SK-N-MC (cell line): Measurements from ENCODE around the gene PYURF.

Source experiments
- DNase-seq: peaks from one replicate; pipeline ENCODE4 v3.0.0-alpha.2; 2011; ENCODE audit warnings: low read depth, low spot score
- H3K27ac ChIP-seq: fragments of 200-600 bp; sonication (generic); 2 replicates; pipeline ENCODE4 v1.5.1; 2016; ENCODE audit warnings: mixed run types
- H3K36me3 ChIP-seq: fragments of 200-600 bp; sonication (generic); 2 replicates; pipeline ENCODE4 v1.6.1; 2017; ENCODE audit warnings: antibody characterized with exemption, low read length, mixed read lengths; ENCODE audit not compliant: insufficient read depth
- H3K4me3 ChIP-seq: fragments of 200-600 bp; sonication (generic); 2 replicates; pipeline ENCODE4 v1.5.1; 2016
- H3K9ac ChIP-seq: fragments of 200-600 bp; sonication (generic); 2 replicates; pipeline ENCODE4 v1.8.0; 2017; ENCODE audit warnings: mixed run types, mixed read lengths; ENCODE audit not compliant: insufficient read length
- H3K9me3 ChIP-seq: fragments of 200-600 bp; sonication (generic); 2 replicates; pipeline ENCODE4 v1.6.1; 2017; ENCODE audit warnings: low read depth, mild to moderate bottlenecking, antibody characterized with exemption, low read length, moderate library complexity, mixed read lengths
- EZH2 ChIP-seq: fragments of 200-600 bp; sonication (generic); IDR thresholded peaks from one replicate; pipeline ENCODE4 v1.6.1; 2017; ENCODE audit warnings: antibody characterized with exemption
- FOXP2 ChIP-seq: optimal IDR thresholded peaks from 2 replicates; pipeline ENCODE3; 2011; ENCODE audit warnings: mild to moderate bottlenecking, moderate library complexity; ENCODE audit not compliant: insufficient read depth; ENCODE audit errors: extremely low read length, control extremely low read depth
- POLR2AphosphoS5 ChIP-seq: IDR thresholded peaks from 2 replicates; pipeline ENCODE4 v1.6.1; 2012; ENCODE audit warnings: mild to moderate bottlenecking, low read depth, low read length, borderline replicate concordance

The PYURF gene

DNA sequence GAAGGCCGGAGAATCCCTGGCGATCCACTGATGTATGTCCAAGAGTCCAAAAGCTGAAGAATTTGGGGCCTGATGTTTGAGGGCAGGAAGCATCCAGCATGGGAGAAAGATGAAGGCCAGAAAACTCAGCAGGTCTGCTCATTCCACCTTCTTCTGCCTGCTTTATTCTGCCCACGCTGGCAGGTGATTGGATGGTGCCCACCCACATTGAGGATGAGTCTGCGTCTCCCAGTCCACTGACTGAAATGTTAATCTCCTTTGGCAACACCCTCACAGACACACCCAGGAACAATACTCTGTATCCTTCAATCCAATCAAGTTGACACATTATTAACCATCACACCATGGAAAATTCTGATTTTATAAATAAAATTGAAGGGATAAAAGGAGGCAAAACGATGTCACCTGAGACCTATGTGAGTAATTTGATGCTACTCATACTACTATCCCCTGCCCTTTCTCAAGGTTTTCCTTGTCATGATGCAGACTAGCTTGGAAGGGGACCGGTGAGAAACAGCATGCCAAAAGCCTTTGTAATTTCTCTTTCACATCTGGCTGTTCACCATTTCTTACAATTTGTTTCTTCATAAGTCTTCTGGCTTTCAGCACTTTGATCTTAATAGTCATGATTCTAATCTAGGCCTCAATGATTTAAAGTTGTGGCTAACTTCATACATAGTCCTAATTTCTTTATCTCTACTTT lies 9.7 kb upstream of the PYURF start:
- DNase-seq = no peak
- Histone ChIP-seq H3K9me3 (no peaks in the 10 kb centered on the region), H3K36me3 (no peaks in the 10 kb centered on the region), H3K9ac (no peak overlapping the region), H3K27ac (no peak overlapping the region), H3K4me3 (no peak overlapping the region)
- TF ChIP-seq POLR2AphosphoS5 = no peak
- TF ChIP-seq FOXP2 = no peak

DNA sequence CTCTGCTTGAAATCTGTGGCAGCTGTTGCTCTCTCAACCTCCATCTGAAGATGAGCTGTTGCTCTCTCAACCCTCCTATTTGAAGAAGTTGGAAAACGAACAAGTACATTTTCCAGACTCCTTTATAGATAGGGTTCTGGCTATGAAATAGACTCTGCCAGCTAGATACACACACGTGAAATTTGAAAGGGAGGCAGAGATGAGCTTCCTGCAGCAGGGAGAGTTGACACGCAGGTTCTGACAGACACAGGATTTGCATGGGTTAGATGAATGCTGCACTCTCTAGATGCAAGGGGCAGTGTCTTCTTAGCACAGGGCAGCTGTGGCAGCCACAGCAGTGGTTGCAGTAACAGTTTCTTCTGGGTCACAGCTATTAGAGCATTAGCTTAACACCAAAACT lies 8.0 kb upstream of the PYURF start:
- no peak overlapping the region for H3K27ac ChIP-seq
- TF ChIP-seq POLR2AphosphoS5 = no peak
- no peak for TF ChIP-seq FOXP2
- TF ChIP-seq EZH2 = no peak
- no peak overlapping the region for H3K4me3 ChIP-seq
- H3K9me3 ChIP-seq = no peaks in the 10 kb centered on the region
- DNase-seq = no peak
- H3K36me3 ChIP-seq = no peaks in the 10 kb centered on the region
- no peak overlapping the region for H3K9ac ChIP-seq

DNA sequence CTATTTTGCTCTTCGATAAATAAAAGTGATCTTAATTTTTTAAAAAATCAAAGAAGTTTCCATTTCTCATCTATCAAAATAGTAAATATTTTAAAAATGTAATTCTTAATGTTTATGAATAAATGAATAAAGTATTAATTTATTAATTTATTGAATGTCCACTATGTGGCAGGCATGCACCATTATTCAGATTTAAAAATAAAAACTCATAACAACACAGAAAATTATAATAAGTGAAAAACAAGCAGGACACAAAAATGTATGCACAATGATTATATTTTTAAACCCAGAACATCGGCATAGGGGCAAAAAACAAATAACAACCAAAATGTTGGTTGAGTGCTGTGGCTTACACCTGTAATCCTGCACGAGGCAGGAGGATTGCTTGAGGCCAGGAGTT lies 5.3 kb upstream of the PYURF start:
- DNase-seq = no peak
- Histone ChIP-seq H3K27ac (no peak overlapping the region), H3K36me3 (no peaks in the 10 kb centered on the region), H3K4me3 (no peak overlapping the region), H3K9ac (no peak overlapping the region), H3K9me3 (no peaks in the 10 kb centered on the region)
- TF ChIP-seq FOXP2 (no peak), POLR2AphosphoS5 (no peak), EZH2 (no peak)

DNA sequence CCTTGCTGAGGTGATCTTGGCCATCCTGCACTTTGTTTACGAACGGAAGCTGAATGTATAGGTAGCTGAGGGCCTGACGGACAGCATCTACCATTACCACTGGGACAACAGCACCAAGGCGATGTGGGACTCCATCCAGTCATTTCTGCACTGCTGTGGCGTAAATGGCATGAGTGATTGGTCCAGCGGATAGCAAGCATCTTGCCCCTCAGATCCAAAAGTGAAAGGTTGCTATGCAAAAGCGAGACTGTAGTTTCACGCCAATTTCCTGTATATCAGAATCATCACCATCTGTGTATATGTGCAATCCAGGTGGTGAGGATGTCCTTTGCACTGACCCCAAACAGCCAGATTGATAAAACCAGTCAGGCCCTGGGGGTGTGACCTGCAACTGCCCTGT lies 4.2 kb upstream of the PYURF start:
- no peak for DNase-seq
- Histone ChIP-seq H3K9me3 (no peaks in the 10 kb centered on the region), H3K4me3 (no peak overlapping the region), H3K27ac (no peak overlapping the region), H3K36me3 (no peaks in the 10 kb centered on the region), H3K9ac (no peak overlapping the region)
- no peak for TF ChIP-seq FOXP2

DNA sequence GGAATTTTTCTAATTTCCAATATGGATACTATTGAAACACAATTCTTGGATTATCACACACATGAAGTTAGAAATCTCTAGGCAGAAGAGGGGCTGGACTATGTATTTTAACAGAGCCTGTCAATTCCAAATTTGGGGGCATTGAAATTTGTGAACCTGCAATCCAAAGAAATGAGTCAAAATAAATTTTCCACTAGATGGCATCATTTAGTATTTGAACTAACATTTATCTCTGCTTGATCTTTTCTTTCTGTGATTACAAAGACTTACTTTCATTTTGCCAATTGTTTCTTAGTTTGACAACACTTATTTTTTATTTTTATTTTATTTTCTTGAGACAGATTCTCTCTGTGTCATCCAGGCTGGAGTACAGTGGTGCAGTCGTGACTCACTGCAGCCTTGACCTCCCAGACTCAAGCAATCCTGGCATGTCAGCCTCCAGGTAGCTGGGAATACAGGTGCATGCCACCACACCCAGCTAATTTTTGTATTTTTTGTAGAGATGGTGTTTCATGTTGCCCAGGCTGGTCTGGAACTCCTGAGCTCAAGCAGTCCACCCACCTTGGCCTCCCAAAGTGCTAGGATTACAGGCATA lies 2.7 kb upstream of the PYURF start:
- H3K9ac ChIP-seq = no peak overlapping the region
- no peaks in the 10 kb centered on the region for H3K9me3 ChIP-seq
- TF ChIP-seq EZH2 = no peak
- TF ChIP-seq FOXP2 = no peak
- TF ChIP-seq POLR2AphosphoS5 = no peak
- no peak for DNase-seq
- H3K27ac ChIP-seq = no peak overlapping the region
- H3K36me3 ChIP-seq = peaks cover 7% of the 10 kb centered on the region
- no peak overlapping the region for H3K4me3 ChIP-seq

DNA sequence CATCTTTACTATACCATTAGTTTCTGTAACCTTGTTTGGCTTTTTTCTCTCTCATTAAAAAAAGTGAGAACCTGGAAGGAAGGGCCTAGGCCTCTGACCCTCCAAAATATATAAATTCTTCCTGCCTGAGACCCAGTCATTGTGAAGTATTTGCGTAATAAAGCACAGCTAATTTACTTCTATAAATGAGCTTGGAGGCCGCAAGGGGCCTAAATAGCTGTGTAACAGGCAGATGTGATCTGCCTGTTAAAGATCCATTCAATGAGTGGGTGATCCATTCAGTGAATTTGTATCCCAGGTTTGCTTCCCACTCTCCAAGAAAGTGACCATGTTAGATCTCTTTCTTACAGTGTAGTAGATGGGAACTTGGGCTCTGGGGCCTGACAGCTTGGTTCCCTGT lies 595 bp upstream of the PYURF start:
- Histone ChIP-seq H3K4me3 (peak overlapping the region; percentile 94), H3K9ac (peak overlapping the region; percentile 85), H3K9me3 (no peaks in the 10 kb centered on the region), H3K27ac (no peak overlapping the region), H3K36me3 (peaks cover 21% of the 10 kb centered on the region)
- DNase-seq = no peak
- no peak for TF ChIP-seq FOXP2
- TF ChIP-seq EZH2 = no peak
- TF ChIP-seq POLR2AphosphoS5 = no peak

DNA sequence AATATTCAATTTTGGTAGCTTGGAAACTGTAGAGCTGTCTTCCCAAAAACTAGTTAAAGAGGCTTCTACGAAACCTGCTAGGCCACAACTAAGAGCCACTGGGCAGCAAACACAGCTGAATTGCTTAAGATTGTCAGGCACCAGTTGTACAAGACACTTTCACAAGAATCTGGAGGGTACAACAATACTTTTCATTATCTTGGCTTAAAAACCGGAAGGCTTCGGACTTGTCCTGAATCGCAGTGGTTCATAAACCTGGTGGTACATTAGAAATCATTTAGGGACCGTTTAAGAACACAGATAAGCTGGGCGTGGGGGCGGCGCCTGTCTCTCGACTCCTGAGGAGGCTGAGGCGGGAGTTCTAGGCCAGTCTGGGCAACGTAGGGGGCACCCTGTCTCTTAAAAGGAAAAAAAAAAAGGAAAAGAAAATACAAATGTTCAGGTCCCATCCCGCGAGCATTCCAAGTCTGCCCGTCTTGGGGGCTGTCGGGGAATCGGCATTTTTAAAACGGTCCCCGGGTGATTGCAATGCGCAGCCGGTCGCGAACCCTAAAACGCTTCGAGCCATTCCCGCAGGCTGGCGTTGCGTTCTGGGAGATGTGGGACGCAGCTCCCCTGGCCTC lies 763 bp downstream of the PYURF start:
- Histone ChIP-seq H3K36me3 (peaks cover 21% of the 10 kb centered on the region), H3K4me3 (peak overlapping the region; percentile 94), H3K9me3 (no peaks in the 10 kb centered on the region), H3K27ac (no peak overlapping the region), H3K9ac (peak overlapping the region; percentile 85)
- DNase-seq = no peak
- TF ChIP-seq EZH2 = no peak

DNA sequence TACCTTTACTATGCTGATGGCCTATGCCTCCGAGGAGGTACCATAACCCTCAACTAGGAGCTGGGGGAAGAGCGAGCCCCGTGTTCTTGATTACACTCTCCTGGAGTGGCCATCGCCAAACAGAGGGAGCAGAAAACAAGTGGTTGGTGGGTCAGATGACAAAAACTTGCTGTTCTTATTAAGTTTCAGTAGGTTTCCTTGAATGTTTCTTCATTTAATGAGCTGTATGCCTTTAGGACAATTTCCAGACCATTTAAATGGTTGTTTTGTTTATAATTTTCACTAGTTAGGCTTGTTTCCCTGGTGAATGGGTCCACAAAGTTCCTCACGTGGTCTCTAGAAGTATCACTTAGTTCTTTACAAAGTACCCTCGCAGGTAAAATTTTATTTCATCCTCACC lies 4.7 kb downstream of the PYURF start:
- H3K9ac ChIP-seq = no peak overlapping the region
- H3K9me3 ChIP-seq = no peaks in the 10 kb centered on the region
- no peak for TF ChIP-seq EZH2
- no peak for TF ChIP-seq FOXP2
- no peak for TF ChIP-seq POLR2AphosphoS5
- H3K4me3 ChIP-seq = no peak overlapping the region
- H3K36me3 ChIP-seq = peaks cover 21% of the 10 kb centered on the region
- no peak for DNase-seq
- H3K27ac ChIP-seq = no peak overlapping the region

DNA sequence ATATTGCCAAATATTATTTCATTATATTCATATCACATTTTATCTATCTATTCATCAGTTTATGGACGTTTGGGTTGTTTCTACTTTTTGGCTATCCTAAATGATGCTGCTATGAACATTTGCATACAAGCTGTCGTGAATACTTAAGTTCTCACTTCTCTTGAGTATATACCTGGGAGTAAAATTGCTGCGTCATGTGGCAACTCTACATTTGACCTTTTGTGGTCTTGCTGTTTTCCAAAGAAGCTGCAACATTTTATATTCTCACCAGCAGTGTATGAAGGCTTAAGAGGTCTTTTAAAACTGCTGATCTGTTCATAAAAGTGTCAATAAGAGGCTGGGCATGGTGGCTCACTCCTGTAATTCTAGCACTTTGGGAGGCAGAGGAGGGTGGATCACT lies 5.8 kb downstream of the PYURF start:
- Histone ChIP-seq H3K9ac (no peak overlapping the region), H3K36me3 (peaks cover 21% of the 10 kb centered on the region), H3K4me3 (no peak overlapping the region), H3K9me3 (no peaks in the 10 kb centered on the region), H3K27ac (no peak overlapping the region)
- TF ChIP-seq EZH2 (no peak), FOXP2 (no peak), POLR2AphosphoS5 (no peak)
- DNase-seq = no peak
